GM21786 (cell line): ENCODE measurements around the gene RNF181.
"Not testable (repeated sequence)": the region's sequence is repeated elsewhere in the genome, so short reads cannot be mapped to it uniquely, and the experiment has no call there.

Experiments used
- ATAC-seq: cut with Tn5 transposase; IDR thresholded peaks from one replicate; pipeline ENCODE4 v1.9.1; 2021; ENCODE audit not compliant: unreplicated experiment

The RNF181 gene, protein sequence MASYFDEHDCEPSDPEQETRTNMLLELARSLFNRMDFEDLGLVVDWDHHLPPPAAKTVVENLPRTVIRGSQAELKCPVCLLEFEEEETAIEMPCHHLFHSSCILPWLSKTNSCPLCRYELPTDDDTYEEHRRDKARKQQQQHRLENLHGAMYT

GRCh38 chr2:85595301-85596025 is at the start of gene RNF181:
TSS of gene RNF181 (plus strand) at chr2:85595745. CDS start at chr2:85595764, 19 bp downstream.
- peak; percentile 99 for ATAC-seq

DNA sequence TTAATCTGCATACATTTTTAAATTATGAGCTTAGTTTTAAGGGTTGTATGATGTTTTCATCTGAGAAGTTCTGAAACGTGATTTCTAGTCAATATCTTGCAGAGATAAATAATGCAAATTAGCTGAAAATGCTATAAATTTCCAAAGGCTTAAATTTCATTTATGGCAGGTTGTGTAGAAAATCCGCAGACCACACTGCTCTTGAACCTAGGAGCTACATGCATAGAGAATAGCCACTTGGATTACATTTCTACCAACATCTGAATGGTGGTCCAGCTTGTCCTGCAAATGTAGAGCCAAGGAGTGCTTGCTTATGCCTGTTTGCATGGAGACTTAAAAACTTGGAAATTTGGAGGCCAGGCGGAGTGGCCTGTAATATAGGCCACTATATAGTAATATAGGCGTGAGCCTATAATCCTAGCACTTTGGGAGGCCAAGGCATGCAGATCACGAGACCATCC is 49.7 kb upstream of the RNF181 start:
- ATAC-seq: no peak

GRCh38 chr2:85547089-85547858 is 48.3 kb upstream of the RNF181 start:
- no peak for ATAC-seq

- ATAC-seq: no peak
Observed at GRCh38 chr2:85547859-85548607, 47.5 kb upstream of the RNF181 start.

GRCh38 chr2:85548608-85548900 is 47.0 kb upstream of the RNF181 start:
- ATAC-seq: no peak

- no peak for ATAC-seq
Observed at GRCh38 chr2:85549095-85549494, 46.5 kb upstream of the RNF181 start.

DNA sequence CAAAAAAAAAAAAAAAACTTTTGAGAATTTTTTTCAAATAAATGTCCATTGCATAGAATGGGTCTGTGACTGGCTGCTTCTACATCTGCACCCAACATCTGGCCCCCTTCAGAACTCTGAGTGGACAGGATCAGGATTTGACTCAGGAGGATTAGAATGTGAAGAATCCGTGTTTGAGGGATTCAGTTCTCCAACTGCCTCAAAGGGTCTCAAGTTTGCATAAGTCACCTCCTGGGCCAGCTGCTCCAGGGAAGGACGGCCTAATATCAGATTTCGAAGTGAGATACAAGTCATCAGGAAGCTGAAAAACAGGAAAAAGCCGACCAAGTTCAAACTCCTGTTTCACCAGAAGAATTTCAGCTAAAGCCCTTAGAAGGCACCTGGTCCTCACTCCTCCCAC is 45.7 kb upstream of the RNF181 start:
- ATAC-seq: no peak

GRCh38 chr2:85550486-85550885 is 45.1 kb upstream of the RNF181 start:
- ATAC-seq: no peak

- peak; percentile 63 for ATAC-seq
Observed at GRCh38 chr2:85551698-85552678, 43.6 kb upstream of the RNF181 start.

DNA sequence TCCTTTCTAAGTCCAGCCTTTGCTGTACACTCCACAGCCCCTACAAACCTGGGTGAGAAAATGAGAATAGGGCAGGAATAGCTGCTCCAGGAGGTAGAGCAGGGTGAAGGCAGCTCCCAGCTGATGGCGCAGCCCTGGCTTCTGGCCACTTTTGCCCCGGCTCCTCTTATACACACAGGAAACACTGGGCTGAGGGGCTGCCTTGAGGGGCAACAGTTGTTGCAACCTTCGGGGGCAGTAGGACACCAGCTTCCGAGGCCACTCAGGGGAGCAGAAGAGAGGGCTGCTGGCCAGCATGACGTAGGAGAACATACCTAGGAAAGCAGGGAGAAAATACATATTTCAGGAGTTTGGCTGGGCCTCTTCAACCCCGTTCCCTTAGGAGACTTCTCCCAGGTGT is 42.4 kb upstream of the RNF181 start:
- no peak for ATAC-seq

- ATAC-seq: no peak
Observed at GRCh38 chr2:85554980-85555612, 40.4 kb upstream of the RNF181 start.

GRCh38 chr2:85557130-85557529 is 38.4 kb upstream of the RNF181 start:
- ATAC-seq: no peak

DNA sequence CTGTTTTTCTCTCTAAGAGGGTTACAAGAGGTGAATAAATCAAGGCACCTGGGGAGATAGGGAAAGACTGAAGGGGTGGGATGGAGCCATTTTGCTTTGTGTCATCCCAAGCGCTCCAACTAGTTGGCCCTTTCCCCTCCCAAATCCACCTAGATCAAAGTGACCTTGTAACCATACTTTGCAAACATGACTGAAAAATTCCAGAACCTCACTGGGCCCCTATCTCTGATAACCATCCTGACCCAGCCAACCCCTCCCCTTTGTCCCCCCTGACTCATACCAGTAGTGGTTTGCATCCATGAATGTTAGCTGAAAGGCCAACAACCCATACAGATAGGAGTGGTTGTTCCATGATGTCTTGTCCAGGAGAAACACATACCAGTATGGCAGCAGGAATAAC is 37.4 kb upstream of the RNF181 start:
- ATAC-seq: no peak

GRCh38 chr2:85560403-85560726 is 35.2 kb upstream of the RNF181 start:
- ATAC-seq: not testable (repeated sequence)

GRCh38 chr2:85560812-85561279 is 34.7 kb upstream of the RNF181 start:
- peak; percentile 14 for ATAC-seq

DNA sequence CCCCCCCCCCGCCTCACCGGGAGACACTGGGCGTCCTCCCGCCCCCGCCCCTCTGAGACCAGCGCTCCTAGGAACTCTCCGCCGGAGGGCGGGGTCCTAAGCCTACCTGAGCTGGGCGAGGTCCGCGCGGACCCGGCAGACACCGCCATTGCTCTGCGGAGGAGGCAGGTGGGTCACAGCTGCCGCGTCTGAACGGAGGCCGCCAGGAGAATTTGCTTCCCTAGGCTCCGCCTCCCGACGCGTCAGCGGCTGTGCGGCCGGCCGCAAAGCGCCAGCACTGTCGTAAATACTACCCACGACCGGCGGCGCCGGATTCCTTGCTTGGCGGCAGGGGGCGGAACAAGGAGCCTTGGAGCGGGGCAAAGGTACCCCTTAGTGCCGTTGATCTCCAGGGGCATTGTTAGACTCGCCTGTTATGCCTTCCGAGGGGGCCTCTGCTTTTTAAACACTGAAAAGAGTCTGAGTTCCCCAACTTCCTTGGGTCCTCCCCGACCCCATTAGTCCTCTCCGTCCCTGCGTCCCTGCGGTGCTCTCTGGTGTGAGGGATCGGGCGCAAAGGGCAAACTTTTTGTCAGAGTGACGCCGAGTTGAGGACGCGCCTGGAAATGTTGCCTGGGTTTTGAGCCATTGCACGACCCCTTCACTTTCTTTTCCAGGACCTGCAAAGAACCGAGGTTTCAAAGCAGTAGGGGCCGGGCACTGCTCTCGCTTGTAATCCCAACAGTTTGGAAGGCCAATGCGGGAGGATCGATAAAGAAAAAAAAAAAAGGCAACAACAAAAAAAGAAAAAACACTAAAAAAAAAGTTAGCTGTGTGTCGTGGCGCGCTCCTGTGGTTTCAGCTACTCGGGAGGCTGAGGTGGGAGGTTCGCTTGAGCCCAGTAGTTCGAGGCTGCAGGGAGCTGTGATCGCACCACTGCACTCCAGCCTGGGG is 34.0 kb upstream of the RNF181 start, which contains the start of gene GGCX:
Gene GGCX, minus strand, starts transcription at position 214 of the 933 bp plus-strand sequence. Its CDS starts 65 bp downstream, at position 149.
- peak; percentile 89 for ATAC-seq

DNA sequence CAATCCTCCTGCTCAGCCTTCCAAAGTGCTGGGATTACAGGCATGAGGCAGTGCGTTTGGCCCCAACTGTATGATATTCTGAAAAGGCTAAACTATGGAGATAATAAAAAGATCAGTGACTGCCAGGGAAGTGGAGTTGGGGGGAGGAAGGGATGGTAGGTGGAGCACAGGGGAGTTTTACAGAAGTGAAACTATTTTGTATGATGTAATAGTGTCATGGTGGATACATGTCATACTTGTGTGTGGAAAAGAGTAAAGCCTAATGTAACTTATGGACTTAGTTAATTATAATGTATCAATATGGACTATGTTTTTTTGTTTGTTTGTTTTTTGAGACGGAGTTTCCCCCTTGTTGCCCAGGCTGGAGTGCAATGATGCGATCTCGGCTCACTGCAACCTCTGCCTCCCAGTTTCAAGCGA is 31.4 kb upstream of the RNF181 start:
- no peak for ATAC-seq

DNA sequence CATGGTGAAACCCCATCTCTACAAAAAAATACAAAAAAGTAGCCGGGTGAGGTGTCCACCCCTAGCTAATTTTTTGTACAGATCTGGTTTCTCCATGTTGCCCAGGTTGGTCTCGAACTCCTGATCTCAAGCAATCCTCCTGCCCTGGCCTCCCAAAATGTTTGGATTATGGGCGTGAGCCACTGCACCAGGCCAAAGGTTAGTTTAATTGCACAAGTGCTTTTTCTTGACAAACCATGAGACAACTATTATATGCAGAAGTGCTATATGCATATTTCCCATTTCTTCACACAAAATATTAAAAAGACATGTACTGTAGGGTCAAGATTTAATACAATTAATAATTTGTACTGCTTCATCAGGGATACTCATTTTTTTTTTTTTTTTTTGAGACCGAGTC is 29.3 kb upstream of the RNF181 start:
- ATAC-seq: no peak

- ATAC-seq: no peak
Observed at GRCh38 chr2:85575739-85576138, 19.8 kb upstream of the RNF181 start.
